Ecto neural progenitor cell (in vitro differentiated cells): ENCODE measurements around the gene STX7.

Source experiments
- DNase-seq: peaks from one replicate; pipeline ENCODE4 v3.0.0-alpha.2; 2018; ENCODE audit warnings: low spot score

STX7 gene

DNA sequence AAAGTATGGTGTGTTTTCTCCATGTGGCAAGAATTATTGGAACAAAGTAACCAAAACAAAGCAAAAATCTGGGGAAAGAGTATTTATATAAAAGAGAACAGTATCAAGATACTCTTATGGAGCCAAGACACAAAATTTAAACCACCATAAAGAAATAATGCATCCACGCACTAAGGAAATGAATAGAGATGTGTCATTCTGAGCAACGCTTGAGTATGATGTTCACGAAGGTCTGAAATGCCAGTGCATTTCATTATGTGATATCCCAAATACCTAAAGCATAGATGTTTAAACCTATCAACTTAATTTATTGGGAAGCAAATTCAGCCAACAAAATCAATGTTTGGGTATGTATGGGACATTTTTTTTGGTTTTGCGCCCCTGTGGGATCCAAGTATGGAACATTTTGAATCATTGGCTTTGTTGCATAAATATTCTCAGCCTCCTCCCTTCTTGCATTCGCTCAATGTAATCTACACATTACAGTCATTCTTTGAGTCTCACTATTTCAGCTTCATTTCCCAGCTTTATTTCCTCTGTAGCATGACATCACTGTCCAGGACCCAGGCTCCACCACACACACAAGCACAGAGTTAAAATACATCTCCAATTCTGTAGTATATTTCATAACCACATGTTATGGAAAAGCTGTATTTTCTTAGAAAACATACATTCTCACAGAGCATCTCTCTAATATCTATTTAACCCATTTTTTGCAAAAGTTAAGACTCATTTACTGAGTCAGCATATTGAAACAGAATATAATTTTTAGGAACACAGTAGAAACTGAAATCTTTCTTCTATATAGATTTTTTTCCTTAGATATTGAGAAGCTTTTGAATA is 100.0 kb downstream of the STX7 start:
- DNase-seq: no peak

GRCh38 chr6:132411296-132411695 is 101.6 kb downstream of the STX7 start:
- no peak for DNase-seq

- no peak for DNase-seq
These were observed 102.1 kb downstream of the STX7 start for GRCh38 chr6:132410830-132411229.

DNA sequence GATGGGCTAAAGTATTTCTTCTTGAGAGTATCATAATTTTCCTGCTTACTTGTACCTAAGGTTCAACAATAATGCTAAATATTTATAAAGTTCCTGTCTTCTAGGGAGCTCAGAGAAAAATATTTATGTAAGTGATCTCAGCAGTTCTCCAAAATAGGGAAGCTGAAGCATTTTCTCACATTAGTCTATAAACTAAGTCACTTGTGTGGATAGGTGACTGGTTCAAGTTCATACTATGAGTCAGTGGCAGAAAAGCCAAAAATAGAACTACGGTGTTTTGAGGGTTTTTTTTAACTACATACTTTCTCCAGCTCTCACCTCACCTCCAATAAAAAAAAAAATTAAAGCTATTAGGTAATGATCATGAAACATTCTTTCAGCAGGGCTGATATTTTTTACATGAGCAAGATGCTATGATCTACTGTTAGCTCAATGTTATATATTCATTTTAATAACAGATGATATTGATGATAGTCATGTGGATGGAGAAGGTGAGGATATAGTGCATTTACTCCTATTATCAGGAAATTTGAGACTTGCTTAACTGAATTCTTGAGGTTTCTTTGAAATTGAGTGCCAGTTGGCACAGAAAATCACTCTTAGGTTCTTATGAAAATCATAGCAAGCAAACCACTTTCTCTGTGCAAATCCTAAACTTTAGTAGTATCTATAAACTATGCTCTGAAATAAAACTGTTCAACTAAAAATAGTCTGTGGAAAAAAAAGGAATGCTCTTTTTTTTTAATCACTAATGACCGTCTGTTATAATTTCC is 107.6 kb downstream of the STX7 start:
- DNase-seq: no peak

DNA sequence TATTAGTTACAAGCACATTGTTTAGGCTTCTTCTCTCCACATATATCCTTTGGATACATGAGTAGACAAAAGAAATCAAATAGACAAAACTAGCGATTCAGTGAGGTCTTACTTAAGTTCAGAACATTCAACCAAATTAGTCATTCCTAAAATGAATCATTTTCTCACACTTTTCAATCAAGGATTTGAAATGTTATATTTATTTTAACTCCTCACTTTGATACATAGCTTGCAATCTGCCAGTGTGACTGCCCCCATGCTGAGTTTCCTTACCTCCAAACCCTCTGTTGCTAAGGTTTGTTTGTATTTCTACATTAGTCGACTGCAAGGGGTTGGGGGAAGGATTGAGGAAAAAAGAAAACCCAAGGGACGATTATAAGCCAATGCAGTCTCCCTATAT is 108.2 kb downstream of the STX7 start:
- no peak for DNase-seq

DNA sequence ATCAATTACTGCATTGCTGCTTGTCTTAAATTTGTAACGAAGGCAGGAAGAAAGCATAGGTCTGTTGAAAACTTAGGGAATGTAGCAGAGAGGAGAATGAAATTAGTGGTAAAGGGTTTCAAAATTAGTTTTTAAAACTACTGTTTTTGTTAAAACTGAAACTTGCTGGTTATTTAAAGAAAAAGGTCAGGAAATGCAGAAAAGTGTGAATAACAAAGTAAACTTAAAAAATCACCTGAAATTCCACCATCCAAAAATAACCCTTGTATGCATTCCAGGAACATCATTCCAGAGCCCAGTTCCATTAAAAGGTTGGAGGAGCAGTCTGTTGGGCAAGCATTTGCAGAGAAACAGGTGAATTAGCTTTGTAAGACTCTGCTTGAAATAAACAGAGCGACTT is 108.6 kb downstream of the STX7 start:
- DNase-seq: no peak

GRCh38 chr6:132401618-132402285 is 111.2 kb downstream of the STX7 start:
- DNase-seq: no peak

GRCh38 chr6:132400883-132401617 is 111.9 kb downstream of the STX7 start, which contains the start of gene MOXD1:
Gene MOXD1 (minus strand): TSS chr6:132401475. CDS start chr6:132401426, 49 bp downstream.
- DNase-seq: peak; percentile 78

DNA sequence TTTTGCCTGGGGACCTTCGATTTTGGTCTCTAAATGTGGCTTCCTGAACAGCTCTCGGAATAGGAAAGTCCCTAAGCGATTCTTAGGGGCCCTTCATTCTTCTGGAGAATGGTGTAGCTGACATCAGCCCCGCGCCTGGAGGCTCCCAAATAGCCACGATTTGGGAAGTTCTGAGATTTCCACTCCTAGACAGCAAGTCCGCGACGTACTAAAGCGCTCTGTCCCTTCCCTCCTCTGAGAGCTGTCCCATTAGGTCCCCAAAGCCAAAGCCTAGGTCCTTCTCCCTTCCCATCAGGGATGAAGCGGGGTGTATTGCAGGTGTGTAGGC is 112.4 kb downstream of the STX7 start:
- DNase-seq: no peak

DNA sequence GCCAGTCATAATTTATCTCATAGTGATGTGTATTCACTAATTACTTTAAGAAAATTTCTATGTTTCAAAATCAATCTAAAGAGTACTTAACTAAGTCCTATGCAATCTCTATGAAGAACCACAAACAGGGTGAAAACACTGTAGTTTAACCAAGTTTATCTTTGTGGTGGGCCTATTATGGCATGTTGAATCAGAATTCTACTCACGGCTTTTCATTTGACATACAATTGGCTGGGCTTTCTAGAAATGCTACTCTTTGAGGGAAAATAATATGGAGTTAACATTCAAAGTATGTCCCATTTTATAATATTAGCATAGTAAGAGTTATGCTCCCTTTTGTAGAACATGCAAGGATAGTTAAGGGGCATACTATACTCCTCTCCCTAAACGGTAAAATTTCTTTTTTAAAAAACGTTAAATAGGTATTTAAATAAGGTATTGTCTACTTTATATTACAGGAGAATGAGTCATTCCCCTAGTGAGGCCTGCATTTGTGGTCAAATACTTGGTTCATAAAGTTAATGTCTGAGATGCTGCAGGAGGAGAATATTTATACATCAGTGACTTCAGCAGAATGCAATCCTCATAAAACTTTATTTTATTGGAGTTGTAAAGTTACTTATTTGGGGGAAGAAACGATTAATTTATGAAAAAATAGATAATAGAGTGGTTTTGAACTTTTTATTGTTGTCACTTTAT is 113.4 kb downstream of the STX7 start:
- no peak for DNase-seq
